T-cell (primary cell): ENCODE results near the gene PNCK. TPM values are rescaled to one million over a fixed set of nuclear protein-coding genes. Genes with fewer than 3 reads are reported as not detected.

Experiments used
- ATAC-seq, 4 experiments: fragments of 200-7000 bp in 3 of 4; fragments of 150-1000 bp in 1 of 4; cut with Tn5 transposase; replicated peaks in 1 of 4; 1 replicate in 3 of 4; 2 replicates in 1 of 4; pipeline ENCODE4 v1.10.0; 2021; ENCODE audit warnings: moderate library complexity in 3 of 4, mild to moderate bottlenecking in 2 of 4, moderate number of reproducible peaks in 1 of 4
- CTCF ChIA-PET, 2 donors: fragments of 300-600 bp; sonication (Branson Sonifier 250); formaldehyde crosslinking; loops; one replicate each; lab custom pipeline; 2022; ENCODE audit warnings: antibody characterized with exemption in 2 of 2; lab: Charles Lee
- POLR2A ChIA-PET, 2 donors: fragments of 300-600 bp; sonication (Branson Sonifier 250); formaldehyde crosslinking; loops; one replicate each; lab custom pipeline; 2022; ENCODE audit warnings: antibody characterized with exemption in 2 of 2; lab: Charles Lee
- DNase-seq, 35 experiments: peaks; one replicate each; pipeline versions ENCODE4 v3.0.0 to v3.0.0-alpha.2; 2013 to 2023
- H3K27ac ChIP-seq: one replicate; pipeline ENCODE4 v1.5.1; 2013; ENCODE audit warnings: low read length
- H3K27me3 ChIP-seq, 2 experiments: replicated peaks in 1 of 2; 1 replicate in 1 of 2; 2 replicates in 1 of 2; pipeline versions ENCODE4 v1.6.1 to v1.7.0; 2013; ENCODE audit warnings: low read length in 1 of 2, mixed read lengths in 1 of 2; ENCODE audit not compliant: control insufficient read depth in 2 of 2, insufficient read depth in 2 of 2; ENCODE audit errors: extremely low read depth in 1 of 2
- H3K36me3 ChIP-seq, 2 donors: 1 replicate in 1 of 2; 2 replicates in 1 of 2; pipeline versions ENCODE4 v1.6.1 to v1.7.0; 2013; ENCODE audit warnings: low read length in 1 of 2; ENCODE audit not compliant: control insufficient read depth in 2 of 2, insufficient read depth in 1 of 2; ENCODE audit errors: extremely low read depth in 1 of 2
- H3K4me1 ChIP-seq, 2 experiments: 1 replicate in 1 of 2; 2 replicates in 1 of 2; pipeline versions ENCODE4 v1.6.1 to v1.7.0; 2013; ENCODE audit warnings: low read length in 2 of 2, mixed read lengths in 1 of 2; ENCODE audit not compliant: insufficient read depth in 2 of 2, control insufficient read depth in 1 of 2; ENCODE audit errors: extremely low read depth in 1 of 2
- H3K4me3 ChIP-seq, 2 donors: 1 replicate in 1 of 2; 2 replicates in 1 of 2; pipeline versions ENCODE4 v1.5.1 to v1.7.0; 2013; ENCODE audit warnings: mild to moderate bottlenecking in 2 of 2, low read length in 1 of 2, moderate library complexity in 1 of 2; ENCODE audit not compliant: control insufficient read depth in 1 of 2; ENCODE audit errors: extremely low read depth in 1 of 2
- H3K9me3 ChIP-seq: 2 replicates; pipeline ENCODE4 v1.7.0; 2013
- H3K27ac Mint-ChIP-seq, 2 donors: one replicate each; pipeline ENCODE4 v1.8.0; 2020 to 2021; ENCODE audit warnings: mild to moderate bottlenecking in 2 of 2, mixed read lengths in 2 of 2
- H3K27me3 Mint-ChIP-seq, 2 donors: one replicate each; pipeline ENCODE4 v1.8.0; 2021 to 2022; ENCODE audit warnings: mixed read lengths in 2 of 2
- H3K36me3 Mint-ChIP-seq: one replicate; pipeline ENCODE4 v1.8.0; 2021; ENCODE audit warnings: mixed read lengths
- H3K4me1 Mint-ChIP-seq, 3 donors: one replicate each; pipeline ENCODE4 v1.8.0; 2020 to 2022; ENCODE audit warnings: mixed read lengths in 3 of 3, mild to moderate bottlenecking in 1 of 3
- H3K4me3 Mint-ChIP-seq, 3 donors: one replicate each; pipeline ENCODE4 v1.8.0; 2020 to 2022; ENCODE audit warnings: mild to moderate bottlenecking in 3 of 3, mixed read lengths in 3 of 3, moderate library complexity in 3 of 3
- H3K9me3 Mint-ChIP-seq, 3 donors: one replicate each; pipeline ENCODE4 v1.8.0; 2020 to 2022; ENCODE audit warnings: mixed read lengths in 3 of 3
- WGBS: methylation state at CpG from one replicate; pipeline ENCODE4 v1.1.5; 2013; ENCODE audit warnings: missing lambda C conversion rate; ENCODE audit not compliant: insufficient coverage; 5-methylcytosine and 5-hydroxymethylcytosine counted together
- total RNA-seq, 35 experiments: library from RNA in 6 of 35; stranded (reverse) in 6 of 35; fragments of 120-200 nt in 1 of 35; gene quantifications; one replicate each; pipeline versions ENCODE4 v1.2.1 to v1.2.4 and lab custom pipeline; 2013 to 2026

The PNCK gene
- total RNA-seq, 5 donors from 2014 or later (not counting 1 experiment from before 2014, with no cell fraction given) = 1.0 TPM; not detected in 4

DNA sequence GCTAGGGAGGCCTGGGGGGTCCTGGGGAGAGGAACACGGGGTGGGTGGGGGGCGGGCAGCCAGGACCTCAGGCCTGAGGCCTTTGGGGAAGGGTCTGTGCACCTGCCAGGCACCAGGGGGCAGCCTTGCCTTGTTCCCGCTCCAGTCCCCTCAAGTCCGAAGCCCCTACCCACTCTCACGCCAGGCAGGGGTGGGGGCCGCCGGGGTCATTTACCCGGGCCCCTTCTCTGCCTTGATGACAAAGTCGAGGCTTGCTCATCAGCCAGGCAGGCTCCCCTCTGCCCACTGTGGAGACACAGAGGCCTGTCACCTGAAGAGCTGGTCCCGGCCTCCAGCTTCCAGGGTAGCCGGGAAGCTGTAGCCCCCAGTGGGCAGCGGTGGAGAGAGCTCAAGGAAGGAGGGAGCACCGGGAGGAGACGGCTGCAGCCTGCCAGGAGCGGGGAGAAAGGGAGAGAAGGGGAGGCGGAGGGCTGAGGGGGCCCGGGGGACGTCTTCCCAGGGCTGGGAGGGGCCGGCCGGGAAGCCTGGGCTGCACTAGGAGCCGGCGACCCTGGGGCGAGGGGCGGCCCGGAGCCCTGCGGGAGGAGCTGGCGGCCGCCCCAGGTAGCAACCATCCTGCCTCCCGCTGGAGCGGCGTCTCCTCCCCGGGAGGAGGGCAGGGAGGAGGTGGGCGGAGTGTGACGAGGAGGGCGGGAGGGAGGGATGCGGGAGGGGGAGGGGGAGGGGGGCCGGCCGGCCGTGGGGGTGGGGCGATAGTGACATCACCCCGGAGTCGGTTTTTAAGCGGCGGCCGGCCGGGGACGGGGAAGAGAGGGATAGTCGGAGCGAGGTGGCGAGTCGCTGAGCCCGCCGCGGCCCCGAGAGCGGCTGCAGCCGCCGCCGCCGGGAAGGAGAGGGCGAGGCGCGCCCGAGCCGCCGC lies 13.8 kb upstream of the PNCK start, which contains the start of gene SLC6A8:
Gene SLC6A8, plus strand, starts transcription at position 806 of the 919 bp plus-strand sequence. CDS start 649 bp downstream, outside the sequence.
- Mint-ChIP-seq H3K36me3 (no peaks in the 10 kb centered on the region), H3K27ac (no peak within 1 kb of the TSS), H3K4me3 (peak within 1 kb of the TSS; percentile 76 to 79 (median 77)), H3K9me3 (no peaks in the 10 kb centered on the region), H3K27me3 (peaks cover 8 to 11% of the 10 kb centered on the region in 2 donors), H3K4me1 (no peaks in the 10 kb centered on the region)
- ChIA-PET CTCF (interaction anchor here (0.7 to 1.4 kb wide), 2 partner anchors 22 to 238 kb away, joined by 6 to 8 read pairs; partner anchors contain the start of gene ARHGAP4 (in 1 of the 2)), POLR2A (interaction anchor here (0.7 kb wide), 2 partner anchors 238 to 655 kb away, joined by 5 to 8 read pairs; no protein-coding TSS in a partner anchor)
- Histone ChIP-seq H3K27me3 (peaks cover 3 to 37% of the 10 kb centered on the region in 2 experiments), H3K27ac (no peak within 1 kb of the TSS), H3K36me3 (no peaks in the 10 kb centered on the region), H3K4me1 (peaks cover 0 to 4% of the 10 kb centered on the region in 2 experiments), H3K9me3 (no peaks in the 10 kb centered on the region), H3K4me3 (peak within 1 kb of the TSS in 1 of 2 donors; percentile 6)
- WGBS = under 1% methylated on average over 27 of the region's 66 CpGs
- ATAC-seq (peak; percentile 42 to 59 (median 46)), DNase-seq (peak in 6 of 35 experiments; percentile 11 to 42 (median 24))

DNA sequence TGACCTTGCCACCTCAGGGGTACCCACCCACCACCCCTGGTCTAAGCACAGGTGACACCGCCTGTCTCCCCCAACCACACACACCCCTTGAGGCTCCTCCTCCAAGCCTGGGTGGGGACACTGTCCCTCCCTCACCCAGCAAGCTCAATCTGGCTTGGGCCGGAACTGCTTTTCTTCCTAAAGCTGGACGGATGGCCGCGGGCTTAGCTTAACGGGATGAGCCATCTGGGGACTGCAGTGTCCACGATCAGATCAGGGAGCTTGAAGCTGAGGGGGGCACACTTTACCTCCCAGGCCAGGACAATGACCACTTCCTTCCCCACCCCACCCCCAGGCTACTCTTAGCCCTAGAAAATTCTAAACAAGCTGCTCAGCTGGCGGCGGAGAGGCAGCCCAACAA lies 13.1 kb upstream of the PNCK start:
- H3K9me3 ChIP-seq = no peaks in the 10 kb centered on the region
- H3K9me3 Mint-ChIP-seq = no peaks in the 10 kb centered on the region
- ChIA-PET CTCF (interaction anchor here (0.7 to 1.4 kb wide), 2 partner anchors 21 to 239 kb away, joined by 6 to 8 read pairs; partner anchors contain the start of gene ARHGAP4 (in 1 of the 2)), POLR2A (interaction anchor here (0.7 kb wide), 2 partner anchors 238 to 655 kb away, joined by 5 to 8 read pairs; no protein-coding TSS in a partner anchor)
- H3K27me3 Mint-ChIP-seq = peaks cover 8 to 11% of the 10 kb centered on the region in 2 donors
- no peaks in the 10 kb centered on the region for H3K36me3 Mint-ChIP-seq
- no peak for ATAC-seq
- peaks cover 0 to 4% of the 10 kb centered on the region in 2 experiments for H3K4me1 ChIP-seq
- H3K27ac Mint-ChIP-seq = no peak overlapping the region
- no peak for DNase-seq
- no peak overlapping the region for H3K27ac ChIP-seq
- H3K4me3 ChIP-seq = no peak overlapping the region
- no peaks in the 10 kb centered on the region for H3K4me1 Mint-ChIP-seq
- H3K4me3 Mint-ChIP-seq = peak overlapping the region; percentile 36 to 79 (median 43)
- WGBS = no CpG with 5 or more reads among the region's 9 CpGs
- peaks cover 3 to 37% of the 10 kb centered on the region in 2 experiments for H3K27me3 ChIP-seq
- no peaks in the 10 kb centered on the region for H3K36me3 ChIP-seq

DNA sequence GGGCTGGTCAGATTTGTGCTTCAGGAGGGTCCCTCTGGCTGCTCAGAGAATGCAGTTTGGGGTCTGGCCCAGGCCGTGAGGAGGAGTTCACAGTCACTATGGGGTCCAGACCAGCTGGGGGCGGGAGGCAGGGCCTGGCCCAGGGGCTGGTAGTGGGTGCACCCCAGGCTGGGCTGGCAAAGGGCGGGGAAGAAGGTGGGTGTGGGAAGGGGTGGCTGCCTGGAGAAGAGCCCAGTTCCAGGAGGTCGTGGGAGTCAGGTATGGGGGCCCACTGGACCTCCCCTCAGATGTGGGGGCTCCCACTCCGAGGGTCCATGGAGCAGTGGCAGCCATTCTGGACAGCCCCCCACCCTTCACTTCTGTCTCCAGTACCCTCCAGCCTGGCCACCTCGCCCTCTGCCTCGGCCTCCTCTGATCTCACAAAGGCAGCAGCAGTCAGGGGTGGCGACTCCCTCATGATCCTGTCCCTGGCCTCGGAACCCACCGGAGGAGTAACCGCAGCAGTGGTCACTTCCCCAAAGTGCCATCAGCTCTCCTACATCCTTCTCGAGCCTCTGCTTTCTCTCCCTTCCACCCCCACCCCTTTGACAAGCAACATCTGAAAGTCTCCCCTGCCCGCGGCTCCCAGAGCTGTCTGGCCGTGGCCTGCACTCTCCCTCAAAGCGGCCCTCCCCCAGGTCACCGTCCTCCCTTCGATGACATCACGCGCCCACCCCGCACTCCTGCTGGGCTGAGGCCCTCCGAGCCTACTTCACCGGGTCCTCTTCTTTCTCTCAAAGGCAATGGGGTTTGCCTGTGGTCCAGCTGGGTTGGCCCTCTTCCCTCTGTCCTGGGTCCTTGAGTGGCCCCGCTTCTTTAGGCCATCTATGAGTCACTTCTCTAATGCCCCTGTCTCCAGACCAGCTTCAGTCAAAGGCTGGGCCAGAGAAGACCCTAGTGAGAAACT lies 12.4 kb upstream of the PNCK start:
- ChIA-PET POLR2A (no interaction called here), CTCF (interaction anchor here in 1 of 2 donors (1.4 kb wide), 1 partner anchor 20 kb away, joined by 6 read pairs; no protein-coding TSS in a partner anchor)
- H3K4me1 ChIP-seq = peaks cover 0 to 4% of the 10 kb centered on the region in 2 experiments
- no peaks in the 10 kb centered on the region for H3K9me3 Mint-ChIP-seq
- no peak overlapping the region for H3K27ac Mint-ChIP-seq
- ATAC-seq = no peak
- H3K36me3 Mint-ChIP-seq = no peaks in the 10 kb centered on the region
- H3K27me3 Mint-ChIP-seq = peaks cover 8 to 11% of the 10 kb centered on the region in 2 donors
- peak overlapping the region in 2 of 3 donors; percentile 43 to 79 for H3K4me3 Mint-ChIP-seq
- no peaks in the 10 kb centered on the region for H3K36me3 ChIP-seq
- no peaks in the 10 kb centered on the region for H3K4me1 Mint-ChIP-seq
- WGBS = 64% methylated on average over 5 of the region's 24 CpGs
- no peak for DNase-seq
- no peak overlapping the region for H3K27ac ChIP-seq
- no peak overlapping the region for H3K4me3 ChIP-seq
- H3K27me3 ChIP-seq = peaks cover 3 to 37% of the 10 kb centered on the region in 2 experiments
- no peaks in the 10 kb centered on the region for H3K9me3 ChIP-seq

DNA sequence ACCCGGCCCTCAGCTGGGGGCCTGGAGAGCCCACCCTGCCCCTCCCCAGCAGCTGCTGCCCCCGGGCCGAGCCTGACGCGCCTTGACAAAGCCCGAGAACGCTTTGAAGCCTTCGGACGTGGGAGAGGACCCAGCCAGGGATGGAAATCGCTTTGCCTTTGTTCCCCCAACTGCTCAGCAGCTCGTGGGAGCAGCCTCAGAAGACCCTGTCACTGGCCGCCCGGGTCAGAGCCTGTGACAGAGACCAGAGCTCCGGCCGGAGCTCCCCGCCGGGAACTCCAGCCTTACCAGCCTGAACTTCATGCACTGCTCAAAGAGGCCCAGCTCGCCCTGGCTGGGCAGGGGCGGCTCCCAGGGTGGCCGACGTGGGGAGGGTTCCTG lies 11.5 kb upstream of the PNCK start:
- Mint-ChIP-seq H3K4me1 (no peaks in the 10 kb centered on the region), H3K4me3 (no peak overlapping the region), H3K27ac (no peak overlapping the region), H3K36me3 (no peaks in the 10 kb centered on the region), H3K27me3 (peaks cover 6 to 11% of the 10 kb centered on the region in 2 donors), H3K9me3 (no peaks in the 10 kb centered on the region)
- no peaks in the 10 kb centered on the region for H3K9me3 ChIP-seq
- H3K27me3 ChIP-seq = peaks cover 3 to 32% of the 10 kb centered on the region in 2 experiments
- CTCF ChIA-PET = interaction anchor here (0.6 kb wide), 3 partner anchors 14 to 120 kb away, joined by 3 to 4 read pairs (median 3); no protein-coding TSS in a partner anchor
- ATAC-seq (no peak), DNase-seq (no peak)
- WGBS = 55% methylated on average over 5 of the region's 21 CpGs
- no peak overlapping the region for H3K4me3 ChIP-seq
- no peaks in the 10 kb centered on the region for H3K36me3 ChIP-seq
- POLR2A ChIA-PET = no interaction called here
- no peak overlapping the region for H3K27ac ChIP-seq
- peaks cover 0 to 4% of the 10 kb centered on the region in 2 experiments for H3K4me1 ChIP-seq

DNA sequence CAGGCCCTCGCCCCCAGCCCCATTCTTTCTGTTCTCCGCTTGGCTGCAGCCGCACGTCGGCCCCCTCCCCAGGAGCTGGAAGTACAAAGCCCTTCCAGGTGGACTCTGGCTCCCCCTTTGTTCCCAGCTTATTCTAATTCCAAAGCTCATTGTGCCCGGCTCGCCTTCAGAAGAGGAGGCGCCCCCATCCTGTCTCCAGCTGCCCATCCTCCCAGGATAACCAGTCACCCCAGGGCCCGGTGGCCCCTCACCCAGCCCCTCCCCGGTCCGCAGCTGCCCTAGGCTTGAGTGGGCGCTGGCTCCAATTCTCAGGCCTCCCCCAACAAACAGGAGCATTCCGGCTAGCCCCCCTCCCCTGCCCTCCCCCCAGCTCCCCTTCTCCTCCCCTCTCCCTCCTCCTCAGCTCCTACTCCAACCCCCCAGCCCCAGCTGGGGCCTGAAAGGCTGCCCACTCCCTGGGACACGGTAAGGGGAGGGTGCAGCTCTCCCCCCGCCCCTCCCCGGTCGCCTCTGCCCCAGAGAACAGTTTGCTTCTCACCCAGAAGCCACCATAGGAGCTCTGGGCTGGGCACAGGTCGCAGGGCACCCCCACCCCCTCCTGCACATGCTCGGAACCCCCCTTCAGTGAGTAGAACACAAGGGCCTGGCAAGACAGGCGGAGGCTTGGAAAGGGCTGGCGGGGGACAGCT lies 11.0 kb upstream of the PNCK start:
- Mint-ChIP-seq H3K4me1 (no peaks in the 10 kb centered on the region), H3K9me3 (no peaks in the 10 kb centered on the region), H3K27ac (no peak overlapping the region), H3K27me3 (peaks cover 6 to 12% of the 10 kb centered on the region in 2 donors), H3K4me3 (no peak overlapping the region), H3K36me3 (no peaks in the 10 kb centered on the region)
- H3K4me1 ChIP-seq = peaks cover 0 to 4% of the 10 kb centered on the region in 2 experiments
- no peaks in the 10 kb centered on the region for H3K9me3 ChIP-seq
- WGBS = 68% methylated on average over 6 of the region's 21 CpGs
- POLR2A ChIA-PET = no interaction called here
- CTCF ChIA-PET = interaction anchor here (0.6 to 1.0 kb wide), 6 partner anchors 13 to 624 kb away, joined by 3 to 8 read pairs (median 4); no protein-coding TSS in a partner anchor
- ATAC-seq = no peak
- no peaks in the 10 kb centered on the region for H3K36me3 ChIP-seq
- no peak overlapping the region for H3K4me3 ChIP-seq
- H3K27ac ChIP-seq = no peak overlapping the region
- DNase-seq = no peak
- H3K27me3 ChIP-seq = peaks cover 3 to 26% of the 10 kb centered on the region in 2 experiments
